Fibroblast of the conjunctiva (primary cell): ENCODE data around the gene LTB4R.

Experiments
- DNase-seq: peaks from one replicate; pipeline ENCODE4 v3.0.0-alpha.2; 2010; ENCODE audit warnings: low read depth

LTB4R gene, protein sequence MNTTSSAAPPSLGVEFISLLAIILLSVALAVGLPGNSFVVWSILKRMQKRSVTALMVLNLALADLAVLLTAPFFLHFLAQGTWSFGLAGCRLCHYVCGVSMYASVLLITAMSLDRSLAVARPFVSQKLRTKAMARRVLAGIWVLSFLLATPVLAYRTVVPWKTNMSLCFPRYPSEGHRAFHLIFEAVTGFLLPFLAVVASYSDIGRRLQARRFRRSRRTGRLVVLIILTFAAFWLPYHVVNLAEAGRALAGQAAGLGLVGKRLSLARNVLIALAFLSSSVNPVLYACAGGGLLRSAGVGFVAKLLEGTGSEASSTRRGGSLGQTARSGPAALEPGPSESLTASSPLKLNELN

DNA sequence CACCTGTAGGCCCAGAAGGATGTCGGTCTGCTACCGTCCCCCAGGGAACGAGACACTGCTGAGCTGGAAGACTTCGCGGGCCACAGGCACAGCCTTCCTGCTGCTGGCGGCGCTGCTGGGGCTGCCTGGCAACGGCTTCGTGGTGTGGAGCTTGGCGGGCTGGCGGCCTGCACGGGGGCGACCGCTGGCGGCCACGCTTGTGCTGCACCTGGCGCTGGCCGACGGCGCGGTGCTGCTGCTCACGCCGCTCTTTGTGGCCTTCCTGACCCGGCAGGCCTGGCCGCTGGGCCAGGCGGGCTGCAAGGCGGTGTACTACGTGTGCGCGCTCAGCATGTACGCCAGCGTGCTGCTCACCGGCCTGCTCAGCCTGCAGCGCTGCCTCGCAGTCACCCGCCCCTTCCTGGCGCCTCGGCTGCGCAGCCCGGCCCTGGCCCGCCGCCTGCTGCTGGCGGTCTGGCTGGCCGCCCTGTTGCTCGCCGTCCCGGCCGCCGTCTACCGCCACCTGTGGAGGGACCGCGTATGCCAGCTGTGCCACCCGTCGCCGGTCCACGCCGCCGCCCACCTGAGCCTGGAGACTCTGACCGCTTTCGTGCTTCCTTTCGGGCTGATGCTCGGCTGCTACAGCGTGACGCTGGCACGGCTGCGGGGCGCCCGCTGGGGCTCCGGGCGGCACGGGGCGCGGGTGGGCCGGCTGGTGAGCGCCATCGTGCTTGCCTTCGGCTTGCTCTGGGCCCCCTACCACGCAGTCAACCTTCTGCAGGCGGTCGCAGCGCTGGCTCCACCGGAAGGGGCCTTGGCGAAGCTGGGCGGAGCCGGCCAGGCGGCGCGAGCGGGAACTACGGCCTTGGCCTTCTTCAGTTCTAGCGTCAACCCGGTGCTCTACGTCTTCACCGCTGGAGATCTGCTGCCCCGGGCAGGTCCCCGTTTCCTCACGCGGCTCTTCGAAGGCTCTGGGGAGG is at the start of gene LTB4R:
Gene LTB4R (plus strand): TSS at position 857 of the 959 bp plus-strand sequence. CDS start 4,150 bp downstream, outside the sequence.
- DNase-seq, result peak; percentile 49

DNA sequence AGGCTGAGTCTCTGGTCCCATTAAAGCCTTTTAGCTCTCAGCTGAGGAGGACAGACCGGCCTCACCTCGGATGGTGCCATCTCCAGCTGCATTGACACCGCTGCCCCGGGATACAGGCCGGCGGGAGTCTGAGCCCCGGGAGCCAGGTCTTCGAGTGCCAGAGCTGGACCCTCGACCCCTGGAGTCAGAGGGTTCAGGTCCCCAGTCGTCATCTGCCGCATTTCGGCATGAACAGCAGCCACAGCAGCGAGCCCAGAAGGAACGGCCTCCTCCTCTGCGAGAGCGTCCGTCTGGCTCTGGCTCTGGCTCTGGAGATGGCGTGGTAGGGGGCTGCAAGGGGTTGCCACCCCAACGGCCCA is 49.4 kb upstream of the LTB4R start:
- no peak for DNase-seq

DNA sequence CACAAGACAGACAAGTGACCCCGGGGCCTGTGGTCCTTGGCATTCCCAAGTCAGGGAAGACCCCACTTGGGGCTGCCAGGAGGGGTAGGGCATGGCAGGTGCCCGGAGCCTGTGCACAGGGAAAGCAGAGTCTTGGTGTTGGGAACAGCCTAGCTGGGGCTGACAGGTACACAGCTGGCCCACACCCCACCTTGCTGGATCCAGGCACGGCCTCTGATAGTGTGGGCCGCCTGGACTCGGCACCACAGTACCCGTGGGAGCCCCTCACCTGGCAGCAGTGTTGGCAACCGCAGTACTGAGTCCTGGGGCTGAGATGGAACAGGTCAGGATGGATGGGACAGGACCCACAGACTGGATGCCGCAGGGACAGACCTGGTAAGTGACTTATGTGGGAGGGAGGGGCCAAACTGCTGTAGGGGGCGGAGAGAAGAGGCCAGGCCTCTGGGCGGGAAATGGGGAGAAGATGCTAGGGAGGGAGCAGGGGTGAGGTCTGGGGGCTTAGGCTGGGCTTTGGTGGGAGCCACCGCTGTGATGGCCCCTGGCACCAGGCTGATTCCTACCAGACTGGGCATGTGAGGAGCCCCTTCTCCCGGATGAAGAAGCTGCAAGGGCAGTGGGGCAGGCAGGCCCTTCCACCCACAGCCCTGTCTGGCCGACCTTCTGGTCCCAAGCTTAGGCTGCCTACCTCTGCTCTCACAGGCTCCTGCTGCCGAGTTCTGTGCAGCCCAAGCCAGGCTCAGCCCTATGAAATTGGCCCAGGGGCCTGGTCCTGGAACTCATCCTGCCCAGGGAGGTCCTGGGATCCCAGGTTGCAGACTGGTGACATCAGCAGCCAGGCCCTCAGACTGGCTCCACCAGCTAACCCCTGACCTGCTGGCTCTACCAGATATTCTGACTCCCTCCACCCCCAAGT is 48.2 kb upstream of the LTB4R start, which contains the start of gene TGM1:
Gene TGM1 (minus strand): TSS at position 357 of the 913 bp plus-strand sequence. CDS start 825 bp downstream, outside the sequence.
- no peak for DNase-seq

DNA sequence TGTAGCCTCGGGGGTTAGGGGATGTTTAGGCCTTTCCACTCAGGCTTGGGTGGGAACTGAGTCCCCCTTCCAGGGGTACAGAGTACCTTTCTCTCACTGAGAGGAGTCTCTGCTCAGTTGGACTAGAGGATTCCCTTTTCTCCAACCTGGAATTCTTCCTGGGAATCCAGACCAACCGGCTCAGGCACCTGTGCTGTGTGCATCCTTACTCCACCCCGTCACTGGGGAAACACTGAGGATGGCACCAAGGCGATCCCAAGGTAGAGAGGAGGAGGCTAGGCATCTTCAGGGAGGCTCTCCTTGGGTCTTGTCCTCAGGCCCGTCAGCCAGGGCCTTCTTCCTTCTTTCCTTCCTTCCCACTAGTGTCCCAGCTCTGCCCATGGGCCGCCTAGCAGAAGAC is 47.5 kb upstream of the LTB4R start:
- DNase-seq, result no peak

DNA sequence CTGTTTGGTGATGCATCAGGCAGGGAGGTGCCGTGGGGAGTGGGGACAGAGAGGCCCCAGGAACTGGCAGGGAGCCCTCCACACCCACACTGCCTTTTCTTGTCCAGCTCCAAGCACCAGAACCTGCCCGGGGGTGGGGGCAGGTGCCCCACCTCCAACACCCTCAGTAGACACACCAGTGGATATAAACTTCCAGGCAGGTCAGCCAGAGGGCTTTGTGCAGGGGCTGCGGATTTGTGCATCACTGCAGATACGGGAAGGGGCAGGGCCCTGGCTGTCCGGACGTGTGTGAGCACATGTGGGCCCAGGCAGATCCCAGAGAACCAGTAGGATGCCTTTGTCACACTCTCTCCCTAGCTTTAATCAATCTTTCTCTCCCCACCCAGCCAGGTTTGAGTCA is 47.0 kb upstream of the LTB4R start:
- no peak for DNase-seq

DNA sequence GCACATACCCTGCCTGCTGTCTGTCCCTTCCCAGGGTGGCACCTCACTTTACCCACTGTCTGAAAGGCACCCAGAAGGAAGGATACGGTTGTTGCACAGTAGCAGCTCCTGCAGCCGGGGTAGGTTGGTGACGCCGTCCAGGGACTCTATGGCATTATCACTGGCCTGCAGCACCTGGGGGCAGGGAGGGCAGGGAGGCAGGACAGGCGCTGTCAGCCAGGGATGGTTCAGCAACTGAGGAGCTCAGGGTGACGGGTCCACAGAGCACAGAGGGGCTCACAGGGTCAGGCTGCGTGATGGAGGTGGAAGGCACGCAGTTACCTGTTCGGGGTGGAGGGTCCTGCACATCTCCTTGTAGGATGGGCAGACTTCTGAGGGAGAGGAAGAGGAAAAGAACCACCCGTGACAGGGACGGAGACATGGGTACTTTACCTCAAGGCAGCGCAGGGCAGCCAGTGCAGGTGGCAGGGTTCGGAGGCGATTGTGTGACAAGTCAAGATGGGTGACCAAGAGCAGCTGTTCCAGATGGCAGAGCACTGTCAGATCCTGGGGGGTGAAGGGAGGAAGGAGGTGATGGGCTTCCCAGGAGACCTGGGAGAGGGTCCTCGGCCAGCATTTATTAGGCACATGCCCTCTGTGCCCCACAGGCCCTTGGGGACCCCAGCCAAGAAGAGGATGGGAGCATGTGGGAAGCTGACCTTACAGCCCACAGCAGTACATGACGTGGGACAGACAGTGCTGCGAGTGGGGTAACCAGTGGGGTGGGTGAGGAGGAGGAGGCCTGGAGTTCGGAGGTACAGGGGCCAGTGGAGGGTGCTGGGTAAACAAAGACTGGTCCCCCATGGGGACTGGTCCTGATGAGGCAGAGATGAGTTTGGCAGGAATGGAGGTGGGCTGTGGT is 44.7 kb upstream of the LTB4R start:
- no peak for DNase-seq

DNA sequence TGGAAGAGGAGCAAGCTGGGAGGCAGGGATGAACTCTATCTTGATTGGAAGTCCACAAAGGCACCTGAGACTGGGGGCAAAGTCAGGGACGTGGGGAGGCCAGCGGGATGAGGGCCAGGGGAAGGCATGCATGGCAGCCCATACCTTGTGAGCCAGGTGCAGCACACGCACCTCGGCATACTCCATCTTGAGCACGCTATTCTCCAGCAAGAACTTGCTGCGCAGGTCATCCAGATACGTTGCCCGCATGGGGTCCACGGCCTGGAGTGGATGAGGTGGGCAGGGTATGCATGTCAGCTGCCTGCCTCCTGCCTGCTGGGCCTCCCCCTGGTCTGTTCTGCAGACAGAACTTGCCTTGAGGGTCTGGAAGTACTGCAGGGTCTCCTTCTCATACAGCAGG is 43.8 kb upstream of the LTB4R start:
- DNase-seq, result no peak

DNA sequence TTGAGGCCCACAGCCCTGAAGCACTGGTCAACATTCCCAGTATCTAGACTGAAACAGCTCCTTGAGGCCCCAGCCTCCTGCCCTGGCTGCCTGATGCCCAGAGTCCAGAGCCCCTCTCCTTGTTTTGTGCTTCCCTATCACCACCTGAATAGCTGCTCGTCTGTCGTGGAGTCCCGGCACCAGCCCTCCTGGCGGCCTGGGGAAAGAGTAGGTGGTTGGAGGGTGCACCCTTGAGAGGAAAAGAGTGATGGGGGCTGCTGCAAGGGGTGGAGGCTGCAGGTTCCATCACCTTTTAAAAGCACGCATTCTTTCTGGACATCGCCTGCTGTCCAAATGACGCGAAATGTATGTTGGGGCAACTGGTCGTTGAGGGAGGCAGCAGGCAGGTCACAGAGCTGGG is 43.1 kb upstream of the LTB4R start:
- DNase-seq, result no peak

DNA sequence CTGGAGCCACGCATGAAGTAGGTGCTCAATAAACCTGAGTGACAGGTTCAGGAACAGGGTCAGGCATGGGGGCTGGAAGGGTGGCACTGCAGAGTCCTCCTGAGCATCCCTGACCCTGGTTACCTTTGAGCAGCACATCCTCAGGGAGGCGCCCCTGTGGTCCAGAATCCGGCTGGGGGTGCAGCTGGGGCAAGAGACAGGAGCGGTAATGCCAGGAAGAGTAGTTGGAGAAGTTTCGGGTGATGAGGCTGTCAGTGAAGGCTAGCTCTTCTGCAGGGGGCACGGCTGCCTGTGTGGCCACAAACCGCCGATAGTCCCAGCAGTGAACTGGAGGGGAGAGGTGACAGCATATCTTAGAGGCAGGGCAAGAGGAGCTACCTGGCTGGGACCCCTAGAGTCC is 41.9 kb upstream of the LTB4R start:
- DNase-seq, result no peak

DNA sequence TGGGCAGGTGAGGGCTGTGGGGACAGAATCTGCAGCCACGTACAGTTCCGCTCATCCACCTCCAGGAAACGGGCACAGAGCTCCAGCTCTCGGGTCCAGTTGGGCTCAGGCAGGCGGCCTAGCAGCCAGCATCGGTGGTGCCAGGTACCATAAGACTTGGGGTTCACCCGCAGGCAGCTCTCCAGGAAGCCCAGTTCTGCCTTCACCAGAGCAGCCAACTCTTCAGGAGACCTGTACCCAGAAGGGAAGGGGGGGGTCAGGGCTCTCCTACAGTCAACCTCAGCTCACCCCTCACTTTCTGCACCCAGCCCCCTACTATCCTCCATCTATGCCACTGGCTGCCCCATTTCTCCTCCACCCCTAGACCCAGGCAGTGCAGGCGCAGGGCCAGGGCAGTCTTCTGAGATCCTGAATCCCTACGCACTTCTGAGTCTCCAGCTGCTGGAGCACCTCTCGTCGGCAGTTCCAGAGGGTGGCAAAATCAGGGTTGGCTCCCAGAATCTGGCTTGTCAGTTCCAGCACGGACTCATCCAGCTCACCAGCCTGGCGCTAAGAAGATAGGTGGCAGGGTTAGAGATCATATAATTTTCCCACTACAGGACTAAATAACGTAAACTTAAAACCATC is 41.3 kb upstream of the LTB4R start:
- DNase-seq, result no peak

DNA sequence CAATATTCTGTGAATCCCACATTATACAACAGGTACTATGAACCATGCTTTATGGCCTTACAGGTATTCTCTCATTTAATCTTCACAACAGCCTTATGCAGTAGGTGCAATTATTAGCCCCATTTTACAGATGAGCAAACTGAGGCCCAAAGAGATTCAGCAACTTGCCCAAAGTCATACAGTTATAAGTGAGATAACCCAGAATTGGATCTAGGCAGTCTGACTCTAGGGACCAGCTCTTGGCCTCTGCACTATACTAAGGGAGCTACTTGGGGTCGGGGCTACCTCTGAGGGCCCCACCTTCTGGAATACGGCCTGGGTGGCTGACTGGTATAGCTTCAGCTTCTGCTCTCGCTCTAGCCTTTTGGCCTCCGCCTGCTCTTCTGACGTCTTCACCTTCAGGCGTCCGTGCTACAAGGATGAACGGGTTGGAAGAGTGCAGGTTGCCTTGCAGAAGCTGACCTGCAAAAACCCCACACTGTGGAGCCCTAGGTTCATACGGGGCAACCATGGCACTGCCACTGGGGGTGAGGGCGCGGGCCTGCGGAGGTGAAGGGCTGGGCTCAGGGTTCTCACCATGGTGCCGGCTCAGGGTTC is 40.7 kb upstream of the LTB4R start:
- no peak for DNase-seq

DNA sequence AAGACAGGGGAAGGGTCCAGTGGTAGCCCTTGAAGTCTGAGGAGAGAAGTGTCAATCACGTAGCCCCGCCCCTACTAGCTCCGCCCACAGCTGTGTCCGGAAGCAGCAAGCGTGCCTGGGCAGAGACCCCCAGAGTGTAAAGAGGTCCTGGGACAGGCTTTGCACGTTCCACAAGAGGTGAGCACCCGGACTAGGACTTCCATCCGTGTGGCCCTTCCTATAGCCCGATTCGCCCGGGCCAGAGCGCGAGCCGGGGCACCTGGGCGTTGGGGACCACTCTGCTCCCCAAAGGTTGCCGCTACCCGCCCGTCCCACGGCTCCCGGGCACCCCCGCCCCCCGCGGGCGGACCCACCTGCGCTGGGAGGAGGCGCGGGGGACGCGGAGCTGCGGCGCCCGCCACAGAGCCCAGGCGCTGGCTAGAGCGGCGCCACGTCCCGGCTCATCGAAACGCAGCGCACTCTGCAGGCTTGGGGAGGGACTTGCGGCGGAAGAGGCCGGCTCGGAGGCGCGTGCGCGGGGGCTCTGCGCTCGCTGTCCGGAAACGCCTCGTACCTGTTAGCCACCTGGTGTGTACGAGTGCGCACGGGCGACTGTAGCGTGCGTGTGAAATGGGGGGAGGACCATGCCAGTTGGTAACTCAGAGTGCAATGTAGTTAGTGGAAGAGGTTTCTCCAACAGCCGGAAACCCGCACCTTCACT is 40.0 kb upstream of the LTB4R start, which contains the start of gene RABGGTA:
Gene RABGGTA (minus strand): TSS at position 464 of the 700 bp plus-strand sequence. CDS start 482 bp downstream, outside the sequence.
- peak; percentile 67 for DNase-seq

DNA sequence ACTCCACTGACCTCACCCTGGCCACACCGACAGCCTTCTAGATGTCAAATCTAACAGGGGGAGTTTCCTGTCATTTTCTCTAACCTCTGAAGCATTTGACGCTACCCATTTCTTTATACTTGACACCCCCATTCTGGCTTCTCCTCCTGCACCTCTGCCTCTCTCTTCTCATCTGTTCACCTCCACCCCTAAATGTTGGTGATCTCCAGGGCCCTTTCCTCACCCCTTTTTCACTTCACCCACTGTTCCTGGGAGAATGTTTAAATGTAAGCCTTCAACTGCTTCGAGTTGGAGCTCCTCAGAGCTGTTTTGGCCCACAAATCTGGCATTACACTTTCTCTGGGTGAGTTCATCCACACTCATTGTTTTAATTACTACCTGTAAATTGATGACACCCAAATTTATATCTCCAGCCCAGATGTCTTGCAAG is 39.5 kb upstream of the LTB4R start:
- no peak for DNase-seq

DNA sequence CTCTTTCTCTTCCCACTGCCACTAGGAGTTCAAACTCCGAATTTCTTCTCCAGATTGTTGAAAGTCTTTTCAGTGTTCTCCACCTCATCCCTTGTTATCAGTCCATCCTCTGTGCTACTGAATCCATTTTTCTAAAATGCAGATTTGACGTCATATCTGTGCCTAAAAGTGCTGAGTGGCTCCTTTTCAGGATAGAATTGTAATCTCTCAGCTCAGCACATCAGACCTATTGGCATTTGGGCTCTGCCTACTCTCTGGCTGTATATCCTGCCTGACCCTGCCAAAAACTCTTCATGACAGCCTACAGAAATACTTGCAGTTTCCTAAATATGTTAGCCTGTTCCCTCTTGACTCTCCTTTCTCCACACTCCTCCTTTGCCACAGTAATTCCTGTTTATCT is 38.8 kb upstream of the LTB4R start:
- DNase-seq, result no peak

DNA sequence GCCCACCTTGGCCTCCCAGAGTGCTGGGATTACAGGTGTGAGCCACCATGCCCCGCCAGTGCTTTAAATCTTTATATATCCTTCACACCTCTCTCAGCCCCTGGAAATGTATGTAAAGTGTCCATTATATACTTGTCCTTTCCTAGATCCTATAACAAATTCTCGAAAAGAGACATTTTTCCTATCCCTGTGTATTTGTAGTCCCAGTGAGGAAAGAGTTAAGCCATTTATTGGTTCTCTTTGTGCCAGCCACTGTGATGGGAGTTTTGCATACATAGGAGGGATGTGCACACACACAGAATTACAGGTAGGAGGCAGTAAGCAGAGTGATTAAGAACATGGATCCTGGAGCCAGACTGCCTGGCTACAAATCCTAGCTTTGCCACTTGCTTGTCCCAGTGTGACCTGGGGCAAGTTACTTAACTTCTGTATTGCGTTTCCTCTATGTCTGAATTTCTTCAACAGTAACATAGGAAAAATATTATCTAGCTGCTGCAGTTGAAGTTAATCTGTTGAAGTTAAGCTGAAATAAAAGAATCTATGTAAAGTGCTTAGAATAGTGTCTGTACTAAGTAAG is 37.8 kb upstream of the LTB4R start:
- DNase-seq, result no peak

DNA sequence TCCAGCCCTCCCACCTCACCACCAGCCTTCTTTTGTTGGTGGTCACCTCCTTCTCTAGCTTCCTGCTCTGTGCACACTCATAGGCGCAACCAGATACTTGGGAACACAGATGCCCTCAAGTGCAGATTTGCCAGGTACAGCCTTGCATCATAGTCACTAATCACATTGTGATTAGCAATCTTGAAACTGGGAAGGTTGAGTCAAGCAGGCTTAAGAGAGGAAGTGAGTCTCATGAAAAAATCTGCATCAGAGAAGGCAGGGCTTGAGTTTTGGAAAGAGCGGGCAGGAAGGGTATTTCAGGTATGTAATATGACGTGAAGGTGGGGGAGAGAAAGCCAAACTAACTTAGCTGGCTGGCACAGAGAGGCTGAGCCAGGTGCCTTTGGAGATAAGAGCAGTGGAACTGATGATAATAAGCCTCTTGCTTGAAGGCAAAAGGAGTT is 37.2 kb upstream of the LTB4R start:
- no peak for DNase-seq

DNA sequence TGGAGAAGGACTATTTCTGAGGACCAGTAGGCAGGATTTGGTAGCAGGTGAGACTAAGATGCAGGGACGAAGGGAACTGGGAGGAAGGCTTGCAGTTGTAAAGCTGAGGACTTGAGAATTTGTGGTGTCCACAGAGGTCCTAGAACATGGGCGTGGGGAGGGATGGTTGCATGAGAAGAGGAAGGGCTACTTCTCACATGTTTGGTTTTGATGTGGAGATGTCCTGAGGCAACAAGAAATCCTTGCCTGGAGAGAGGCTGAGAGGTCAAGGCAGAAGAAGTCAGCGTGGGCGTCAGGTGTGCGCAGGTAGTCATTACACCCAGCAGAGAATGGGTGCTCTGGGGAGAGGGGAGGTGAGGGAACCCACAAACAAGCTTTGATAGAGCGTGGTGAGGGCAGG is 34.2 kb upstream of the LTB4R start:
- DNase-seq, result no peak

DNA sequence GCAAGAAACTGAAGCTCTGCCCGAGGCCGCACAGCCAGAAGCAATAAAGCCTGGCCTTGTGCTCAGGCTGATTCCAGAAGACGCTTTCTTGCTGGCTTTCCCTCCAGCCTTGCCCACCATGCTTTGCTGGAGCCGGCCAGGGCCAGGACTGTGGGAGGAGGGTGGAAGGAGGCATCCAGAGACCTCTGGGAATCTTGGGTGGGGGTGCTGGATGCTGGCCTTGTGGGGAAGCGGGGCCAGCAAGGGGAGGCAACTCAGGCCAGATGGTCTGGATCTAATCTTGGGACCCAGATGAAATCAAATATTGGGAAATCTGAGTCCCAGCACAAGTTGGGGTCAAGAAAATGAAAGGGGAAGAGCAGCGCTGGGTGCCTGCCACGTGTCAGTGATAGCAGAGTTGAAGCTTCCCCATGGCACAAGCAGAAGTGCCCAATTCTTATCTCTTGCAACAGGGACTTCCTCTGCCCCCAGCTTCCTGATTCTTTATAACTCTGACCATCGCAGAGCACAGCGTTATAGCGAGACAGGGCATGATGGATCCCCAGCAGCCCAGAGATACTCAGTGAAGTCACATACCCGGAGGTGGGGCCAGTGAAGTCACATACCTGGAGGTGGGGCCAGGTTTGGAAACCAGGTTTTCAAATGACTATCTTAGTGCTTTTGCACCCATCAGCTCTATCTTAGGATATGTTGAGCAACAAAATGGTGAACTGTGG is 33.5 kb upstream of the LTB4R start:
- DNase-seq, result no peak
